Astrocyte (in vitro differentiated cells and primary cell): ENCODE measurements around the gene MAP3K20. TPM values are rescaled to one million over a fixed set of nuclear protein-coding genes. Genes with fewer than 3 reads are reported as not detected.

ENCODE experiments used
- DNase-seq: peaks from one replicate; pipeline ENCODE4 v3.0.0-alpha.2; 2010; ENCODE audit warnings: low read depth
- FAIRE-seq: peaks from 2 replicates; lab custom pipeline; 2011; peaks lifted over from hg19 to GRCh38; lab: Jason Lieb, UNC
- H2AFZ ChIP-seq: 2 replicates; pipeline ENCODE4 v1.6.0; 2012; ENCODE audit warnings: low read depth, low read length, inconsistent platforms
- H3K27ac ChIP-seq: 2 replicates; pipeline ENCODE4 v1.5.1; 2011; ENCODE audit warnings: low read depth, low read length, inconsistent platforms
- H3K27me3 ChIP-seq: 2 replicates; pipeline ENCODE4 v1.6.0; 2011; ENCODE audit warnings: low read length, inconsistent platforms; ENCODE audit not compliant: insufficient read depth
- H3K36me3 ChIP-seq: 2 replicates; pipeline ENCODE4 v1.5.1; 2011; ENCODE audit warnings: low read length, inconsistent platforms; ENCODE audit not compliant: insufficient read depth
- H3K4me1 ChIP-seq: 2 replicates; pipeline ENCODE4 v1.5.1; 2011; ENCODE audit warnings: low read length, inconsistent platforms; ENCODE audit not compliant: insufficient read depth
- H3K4me2 ChIP-seq: 2 replicates; pipeline ENCODE4 v1.6.0; 2012; ENCODE audit warnings: low read length, inconsistent platforms
- H3K4me3 ChIP-seq: 2 replicates; pipeline ENCODE4 v1.5.1; 2011; ENCODE audit warnings: low read depth, mild to moderate bottlenecking, low read length, inconsistent platforms; ENCODE audit not compliant: insufficient read depth
- H3K79me2 ChIP-seq: 2 replicates; pipeline ENCODE4 v1.6.0; 2012; ENCODE audit warnings: mild to moderate bottlenecking, low read length, inconsistent platforms; ENCODE audit not compliant: insufficient read depth
- H3K9ac ChIP-seq: 2 replicates; pipeline ENCODE4 v1.6.0; 2012; ENCODE audit warnings: mild to moderate bottlenecking, low read length, inconsistent platforms
- H3K9me3 ChIP-seq: 2 replicates; pipeline ENCODE4 v1.5.1; 2012; ENCODE audit warnings: low read depth, mild to moderate bottlenecking, low read length, inconsistent platforms; ENCODE audit not compliant: insufficient read depth
- H4K20me1 ChIP-seq: 2 replicates; pipeline ENCODE4 v1.6.0; 2012; ENCODE audit warnings: low read length, inconsistent platforms; ENCODE audit not compliant: insufficient read depth
- H3K27ac Mint-ChIP-seq: one replicate; pipeline ENCODE4 v1.8.0; 2021; ENCODE audit warnings: mild to moderate bottlenecking, mixed read lengths; ENCODE audit not compliant: unreplicated experiment
- H3K27me3 Mint-ChIP-seq: one replicate; pipeline ENCODE4 v1.8.0; 2021; ENCODE audit warnings: low read depth, mixed read lengths; ENCODE audit not compliant: unreplicated experiment
- H3K36me3 Mint-ChIP-seq: one replicate; pipeline ENCODE4 v1.8.0; 2021; ENCODE audit warnings: low read depth, mixed read lengths; ENCODE audit not compliant: unreplicated experiment
- H3K4me1 Mint-ChIP-seq: one replicate; pipeline ENCODE4 v1.8.0; 2021; ENCODE audit warnings: low read depth, mixed read lengths; ENCODE audit not compliant: unreplicated experiment
- H3K4me3 Mint-ChIP-seq: one replicate; pipeline ENCODE4 v1.8.0; 2021; ENCODE audit warnings: mild to moderate bottlenecking, moderate library complexity, mixed read lengths; ENCODE audit not compliant: unreplicated experiment
- H3K9me3 Mint-ChIP-seq: one replicate; pipeline ENCODE4 v1.8.0; 2021; ENCODE audit warnings: mild to moderate bottlenecking, mixed read lengths; ENCODE audit not compliant: unreplicated experiment
- EZH2 ChIP-seq: IDR thresholded peaks from 2 replicates; pipeline ENCODE4 v1.6.1; 2012; ENCODE audit warnings: mild to moderate bottlenecking, low read length, inconsistent platforms; ENCODE audit not compliant: insufficient read depth
- total RNA-seq: library from RNA; stranded (reverse); gene quantifications from 2 replicates; pipeline ENCODE4 v1.2.1, GENCODE V29; 2021
- TF ChIP-seq, protein P1 (sequence below): IDR thresholded peaks from 2 replicates; pipeline ENCODE4 v1.5.1; 2011; ENCODE audit warnings: low read depth, mild to moderate bottlenecking, inconsistent platforms, low read length, moderate library complexity; ENCODE audit not compliant: insufficient read depth

MAP3K20 gene
- total RNA-seq, 1 donor from 2014 or later: 42.4 TPM

DNA sequence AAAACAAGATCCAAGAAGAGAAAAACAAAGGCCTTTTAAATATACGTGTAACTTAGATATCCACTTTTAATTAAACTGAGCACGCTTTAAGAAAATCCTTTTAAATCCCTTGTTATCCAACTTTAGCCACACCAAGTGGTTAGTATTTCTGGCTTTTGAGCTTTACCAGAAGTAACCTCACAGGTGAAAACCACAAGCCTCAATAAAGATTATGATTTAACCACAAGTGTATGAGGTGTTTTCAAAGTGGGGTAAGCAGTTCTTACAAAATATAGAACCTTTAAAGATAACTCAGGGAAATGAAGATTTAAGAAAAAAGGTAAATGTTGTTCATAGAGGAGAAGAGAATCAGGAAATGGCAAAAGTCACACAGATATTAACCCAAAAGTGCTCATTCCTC lies 220.6 kb downstream of the MAP3K20 start:
- H3K9me3 Mint-ChIP-seq: peaks cover 35% of the 10 kb centered on the region
- H3K27ac Mint-ChIP-seq: no peak overlapping the region

DNA sequence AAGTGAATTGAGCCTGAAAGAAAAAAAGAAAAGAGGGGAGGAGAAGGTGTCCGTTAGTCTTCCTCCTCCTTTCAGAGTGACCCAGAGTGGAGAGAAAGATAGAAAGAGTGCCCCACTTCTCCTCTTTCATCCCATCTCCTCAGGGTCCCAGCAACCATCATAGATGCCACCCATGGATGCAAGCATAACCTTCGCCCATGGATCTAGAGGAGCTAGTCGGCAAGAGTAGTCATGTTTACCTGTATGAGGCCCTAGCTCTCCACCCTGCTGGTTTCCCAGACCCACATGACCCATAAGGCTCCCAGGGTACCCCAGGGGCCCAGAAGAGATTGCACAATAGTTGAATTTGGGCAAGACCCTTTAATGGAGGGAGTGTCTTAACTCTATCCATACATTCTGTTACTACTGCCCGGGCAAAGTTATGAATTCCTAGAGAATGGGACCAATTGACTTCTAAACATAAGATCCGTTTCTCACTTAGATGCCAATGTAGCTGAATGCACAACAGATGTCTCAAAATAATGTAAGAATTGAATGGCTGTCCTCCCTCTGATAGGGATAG lies 223.0 kb downstream of the MAP3K20 start:
- TF ChIP-seq, protein P1, sequence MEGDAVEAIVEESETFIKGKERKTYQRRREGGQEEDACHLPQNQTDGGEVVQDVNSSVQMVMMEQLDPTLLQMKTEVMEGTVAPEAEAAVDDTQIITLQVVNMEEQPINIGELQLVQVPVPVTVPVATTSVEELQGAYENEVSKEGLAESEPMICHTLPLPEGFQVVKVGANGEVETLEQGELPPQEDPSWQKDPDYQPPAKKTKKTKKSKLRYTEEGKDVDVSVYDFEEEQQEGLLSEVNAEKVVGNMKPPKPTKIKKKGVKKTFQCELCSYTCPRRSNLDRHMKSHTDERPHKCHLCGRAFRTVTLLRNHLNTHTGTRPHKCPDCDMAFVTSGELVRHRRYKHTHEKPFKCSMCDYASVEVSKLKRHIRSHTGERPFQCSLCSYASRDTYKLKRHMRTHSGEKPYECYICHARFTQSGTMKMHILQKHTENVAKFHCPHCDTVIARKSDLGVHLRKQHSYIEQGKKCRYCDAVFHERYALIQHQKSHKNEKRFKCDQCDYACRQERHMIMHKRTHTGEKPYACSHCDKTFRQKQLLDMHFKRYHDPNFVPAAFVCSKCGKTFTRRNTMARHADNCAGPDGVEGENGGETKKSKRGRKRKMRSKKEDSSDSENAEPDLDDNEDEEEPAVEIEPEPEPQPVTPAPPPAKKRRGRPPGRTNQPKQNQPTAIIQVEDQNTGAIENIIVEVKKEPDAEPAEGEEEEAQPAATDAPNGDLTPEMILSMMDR: no peak
- TF ChIP-seq EZH2: no peak
- no peaks in the 10 kb centered on the region for H4K20me1 ChIP-seq
- Mint-ChIP-seq H3K27me3 (no peaks in the 10 kb centered on the region), H3K4me1 (no peaks in the 10 kb centered on the region), H3K36me3 (peaks cover 6% of the 10 kb centered on the region), H3K9me3 (peaks cover 41% of the 10 kb centered on the region), H3K4me3 (no peak overlapping the region), H3K27ac (peak overlapping the region; percentile 26)
- no peak overlapping the region for H3K9ac ChIP-seq
- H3K79me2 ChIP-seq: no peaks in the 10 kb centered on the region
- no peak overlapping the region for H3K4me2 ChIP-seq
- H3K27me3 ChIP-seq: no peaks in the 10 kb centered on the region
- H3K4me3 ChIP-seq: no peak overlapping the region
- DNase-seq (no peak), FAIRE-seq (no peak)
- H3K4me1 ChIP-seq: no peaks in the 10 kb centered on the region
- no peaks in the 10 kb centered on the region for H3K36me3 ChIP-seq
- H2AFZ ChIP-seq: no peak overlapping the region
- no peak overlapping the region for H3K27ac ChIP-seq
- H3K9me3 ChIP-seq: peaks cover 12% of the 10 kb centered on the region

More for the DNA sequence above, 220.6 kb downstream of the MAP3K20 start:
- H3K36me3 Mint-ChIP-seq: peaks cover 6% of the 10 kb centered on the region
- Histone ChIP-seq H3K27me3 (no peaks in the 10 kb centered on the region), H2AFZ (no peak overlapping the region), H3K9ac (no peak overlapping the region), H4K20me1 (no peaks in the 10 kb centered on the region), H3K4me1 (no peaks in the 10 kb centered on the region), H3K36me3 (no peaks in the 10 kb centered on the region), H3K4me3 (no peak overlapping the region), H3K9me3 (peaks cover 12% of the 10 kb centered on the region), H3K27ac (no peak overlapping the region), H3K4me2 (no peak overlapping the region), H3K79me2 (no peaks in the 10 kb centered on the region)
- H3K4me3 Mint-ChIP-seq: no peak overlapping the region
- FAIRE-seq: no peak
- H3K4me1 Mint-ChIP-seq: no peaks in the 10 kb centered on the region
- DNase-seq: no peak
- TF ChIP-seq, protein P1: no peak
- no peak for TF ChIP-seq EZH2
- H3K27me3 Mint-ChIP-seq: no peaks in the 10 kb centered on the region

DNA sequence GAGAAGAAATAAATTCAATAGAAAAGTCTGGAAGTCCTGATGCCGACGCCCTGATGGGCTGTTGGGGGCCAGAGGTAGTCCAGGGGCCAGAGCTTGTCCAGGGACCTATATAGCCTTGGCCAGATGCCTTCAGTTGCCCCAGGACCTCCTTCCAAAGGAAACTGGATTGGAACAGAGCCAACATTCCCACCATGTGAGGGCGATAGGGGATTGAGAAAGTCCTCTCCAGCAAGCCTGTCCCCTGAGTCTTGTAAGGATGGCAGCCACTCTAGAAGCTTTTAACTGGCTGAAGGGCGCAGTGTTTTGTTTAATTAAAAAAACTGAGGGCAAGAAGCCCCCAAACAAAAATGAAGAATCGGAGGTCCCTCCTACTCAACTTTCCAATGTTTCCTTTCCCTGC lies 224.1 kb downstream of the MAP3K20 start:
- H3K79me2 ChIP-seq: no peaks in the 10 kb centered on the region
- TF ChIP-seq EZH2: no peak
- TF ChIP-seq, protein P1: no peak
- Mint-ChIP-seq H3K4me1 (no peaks in the 10 kb centered on the region), H3K27ac (no peak overlapping the region), H3K9me3 (peaks cover 41% of the 10 kb centered on the region), H3K27me3 (no peaks in the 10 kb centered on the region), H3K36me3 (peaks cover 6% of the 10 kb centered on the region), H3K4me3 (no peak overlapping the region)
- H3K4me1 ChIP-seq: no peaks in the 10 kb centered on the region
- no peak overlapping the region for H2AFZ ChIP-seq
- H3K4me2 ChIP-seq: no peak overlapping the region
- H3K36me3 ChIP-seq: no peaks in the 10 kb centered on the region
- DNase-seq: no peak
- no peaks in the 10 kb centered on the region for H3K27me3 ChIP-seq
- no peaks in the 10 kb centered on the region for H4K20me1 ChIP-seq
- no peak overlapping the region for H3K27ac ChIP-seq
- peaks cover 12% of the 10 kb centered on the region for H3K9me3 ChIP-seq
- no peak overlapping the region for H3K4me3 ChIP-seq
- H3K9ac ChIP-seq: no peak overlapping the region
- no peak for FAIRE-seq
